Hepatocyte (in vitro differentiated cells): ENCODE measurements around the gene CADPS2. TPM values are rescaled to one million over a fixed set of nuclear protein-coding genes. Genes with fewer than 3 reads are reported as not detected.

ENCODE experiments used
- DNase-seq: peaks from one replicate; pipeline ENCODE4 v3.0.0-alpha.2; 2016; ENCODE audit warnings: low spot score
- H2AFZ ChIP-seq: fragments of 200-600 bp; sonication (generic); 2 replicates; pipeline ENCODE4 v1.6.0; 2016; ENCODE audit warnings: antibody characterized with exemption, mild to moderate bottlenecking
- H3K27ac ChIP-seq: fragments of 200-600 bp; sonication (generic); 2 replicates; pipeline ENCODE4 v1.5.1; 2016; ENCODE audit warnings: mild to moderate bottlenecking
- H3K27me3 ChIP-seq: fragments of 200-600 bp; sonication (generic); 2 replicates; pipeline ENCODE4 v1.6.1; 2016
- H3K36me3 ChIP-seq: fragments of 200-600 bp; sonication (generic); replicated peaks from 2 replicates; pipeline ENCODE4 v1.5.1; 2016; ENCODE audit warnings: low read depth; ENCODE audit not compliant: insufficient read depth
- H3K4me1 ChIP-seq: fragments of 200-600 bp; sonication (generic); 2 replicates; pipeline ENCODE4 v1.5.1; 2016; ENCODE audit warnings: mild to moderate bottlenecking, moderate library complexity; ENCODE audit not compliant: insufficient read depth
- H3K4me2 ChIP-seq: fragments of 200-600 bp; sonication (generic); 2 replicates; pipeline ENCODE4 v1.6.0; 2016
- H3K4me3 ChIP-seq: fragments of 200-600 bp; sonication (generic); 2 replicates; pipeline ENCODE4 v1.5.1; 2016; ENCODE audit warnings: mild to moderate bottlenecking
- H3K79me2 ChIP-seq: fragments of 200-600 bp; sonication (generic); 2 replicates; pipeline ENCODE4 v1.6.0; 2017; ENCODE audit warnings: mild to moderate bottlenecking
- H3K9me2 ChIP-seq: fragments of 200-600 bp; sonication (generic); replicated peaks from 2 replicates; pipeline ENCODE4 v1.6.0; 2017; ENCODE audit warnings: mild to moderate bottlenecking; ENCODE audit not compliant: insufficient read depth
- H3K9me3 ChIP-seq: fragments of 200-600 bp; sonication (generic); 2 replicates; pipeline ENCODE4 v1.5.1; 2016; ENCODE audit warnings: low read depth, mild to moderate bottlenecking
- H4K20me1 ChIP-seq: fragments of 200-600 bp; sonication (generic); 2 replicates; pipeline ENCODE4 v1.6.0; 2016; ENCODE audit warnings: mild to moderate bottlenecking; ENCODE audit not compliant: insufficient read depth, poor library complexity, severe bottlenecking
- EZH2 ChIP-seq: fragments of 200-600 bp; sonication (generic); IDR thresholded peaks from 2 replicates; pipeline ENCODE4 v1.6.1; 2016; ENCODE audit warnings: antibody characterized with exemption, mild to moderate bottlenecking, borderline replicate concordance
- EZH2phosphoT487 ChIP-seq: fragments of 200-600 bp; sonication (generic); IDR thresholded peaks from one replicate; pipeline ENCODE4 v1.6.1; 2018; ENCODE audit warnings: antibody characterized with exemption, mild to moderate bottlenecking, low read depth, moderate library complexity; ENCODE audit not compliant: unreplicated experiment, severe bottlenecking
- WGBS: methylation state at CpG from one replicate; pipeline ENCODE4 v1.1.6; 2016; ENCODE audit warnings: low lambda C conversion rate; ENCODE audit errors: missing lambda C conversion rate; 5-methylcytosine and 5-hydroxymethylcytosine counted together
- polyA plus RNA-seq: library from polyadenylated mRNA; unstranded; fragments of >200 nt; fragmentation: Nextera tagmentation; extraction: Ambion mirVana; gene quantifications from 2 replicates; pipeline ENCODE4 v1.2.1, GENCODE V29; 2016
- total RNA-seq: library from RNA; depleted of rRNA; stranded (reverse); fragments of >200 nt; gene quantifications from 2 replicates; pipeline ENCODE4 v1.2.3, GENCODE V29; 2014
- TF ChIP-seq, protein P1 (sequence below): fragments of 200-600 bp; sonication (generic); IDR thresholded peaks from 2 replicates; pipeline ENCODE4 v1.5.1; 2016; ENCODE audit warnings: antibody characterized with exemption, mild to moderate bottlenecking; ENCODE audit not compliant: poor library complexity

Gene CADPS2
- total and polyA plus RNA-seq, 2 experiments from 2014 or later: 15.7 to 37.4 TPM

- no peaks in the 10 kb centered on the region for H3K27me3 ChIP-seq
- H3K27ac ChIP-seq: no peak overlapping the region
- H3K9me3 ChIP-seq: no peaks in the 10 kb centered on the region
- no peaks in the 10 kb centered on the region for H4K20me1 ChIP-seq
- H3K4me2 ChIP-seq: no peak overlapping the region
- no peaks in the 10 kb centered on the region for H3K4me1 ChIP-seq
- H2AFZ ChIP-seq: no peak overlapping the region
- no peaks in the 10 kb centered on the region for H3K79me2 ChIP-seq
- H3K4me3 ChIP-seq: no peak overlapping the region
- WGBS: 71% methylated on average over 2 of the region's 2 CpGs
- no peak for DNase-seq
- no peaks in the 10 kb centered on the region for H3K9me2 ChIP-seq
- H3K36me3 ChIP-seq: no peaks in the 10 kb centered on the region
- TF ChIP-seq EZH2phosphoT487 (no peak), EZH2 (no peak)
- TF ChIP-seq, protein P1, sequence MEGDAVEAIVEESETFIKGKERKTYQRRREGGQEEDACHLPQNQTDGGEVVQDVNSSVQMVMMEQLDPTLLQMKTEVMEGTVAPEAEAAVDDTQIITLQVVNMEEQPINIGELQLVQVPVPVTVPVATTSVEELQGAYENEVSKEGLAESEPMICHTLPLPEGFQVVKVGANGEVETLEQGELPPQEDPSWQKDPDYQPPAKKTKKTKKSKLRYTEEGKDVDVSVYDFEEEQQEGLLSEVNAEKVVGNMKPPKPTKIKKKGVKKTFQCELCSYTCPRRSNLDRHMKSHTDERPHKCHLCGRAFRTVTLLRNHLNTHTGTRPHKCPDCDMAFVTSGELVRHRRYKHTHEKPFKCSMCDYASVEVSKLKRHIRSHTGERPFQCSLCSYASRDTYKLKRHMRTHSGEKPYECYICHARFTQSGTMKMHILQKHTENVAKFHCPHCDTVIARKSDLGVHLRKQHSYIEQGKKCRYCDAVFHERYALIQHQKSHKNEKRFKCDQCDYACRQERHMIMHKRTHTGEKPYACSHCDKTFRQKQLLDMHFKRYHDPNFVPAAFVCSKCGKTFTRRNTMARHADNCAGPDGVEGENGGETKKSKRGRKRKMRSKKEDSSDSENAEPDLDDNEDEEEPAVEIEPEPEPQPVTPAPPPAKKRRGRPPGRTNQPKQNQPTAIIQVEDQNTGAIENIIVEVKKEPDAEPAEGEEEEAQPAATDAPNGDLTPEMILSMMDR: no peak
Observed at GRCh38 chr7:122694697-122695096, 191.6 kb downstream of the CADPS2 start.

- Histone ChIP-seq H3K27ac (no peak overlapping the region), H3K4me3 (no peak overlapping the region), H4K20me1 (no peaks in the 10 kb centered on the region), H3K9me2 (no peaks in the 10 kb centered on the region), H3K4me2 (no peak overlapping the region), H2AFZ (no peak overlapping the region), H3K4me1 (no peaks in the 10 kb centered on the region), H3K27me3 (no peaks in the 10 kb centered on the region), H3K36me3 (no peaks in the 10 kb centered on the region), H3K9me3 (no peaks in the 10 kb centered on the region), H3K79me2 (no peaks in the 10 kb centered on the region)
- DNase-seq: no peak
- TF ChIP-seq EZH2: no peak
- TF ChIP-seq, protein P1: no peak
- no peak for TF ChIP-seq EZH2phosphoT487
- 91% methylated on average over 3 of the region's 3 CpGs for WGBS
Observed at GRCh38 chr7:122692769-122693309, 193.4 kb downstream of the CADPS2 start.

DNA sequence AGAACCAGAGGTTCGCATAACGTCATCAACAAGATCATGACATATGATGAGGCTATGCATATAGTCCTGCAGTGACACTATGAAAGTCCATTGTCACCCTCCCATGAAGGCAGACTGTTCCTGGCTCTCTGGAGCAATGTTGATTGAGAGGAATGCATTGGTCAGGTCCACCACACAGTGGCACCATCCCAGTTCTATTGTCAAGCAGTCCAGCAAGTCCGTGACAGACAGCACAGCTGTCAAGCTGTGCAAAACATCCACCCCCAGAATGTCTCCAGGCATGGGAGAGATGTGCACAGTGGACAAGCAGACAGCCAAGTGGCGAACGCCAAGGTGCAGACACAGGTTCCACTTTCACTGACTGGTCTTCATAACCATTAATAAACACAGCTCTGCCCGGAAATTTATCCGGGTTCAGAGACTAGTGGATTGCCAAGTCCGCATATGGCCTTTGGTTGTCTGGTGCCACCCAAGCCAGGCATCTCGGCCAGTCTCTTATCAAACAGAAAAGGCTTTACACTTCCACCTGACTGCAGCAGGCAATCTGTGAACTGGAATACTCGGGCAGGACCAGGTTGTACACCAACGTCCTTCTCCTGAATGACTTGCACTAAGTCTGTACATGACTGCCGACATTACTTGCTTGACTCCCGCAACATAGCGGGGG, 194.6 kb downstream of the CADPS2 start:
- Histone ChIP-seq H4K20me1 (no peaks in the 10 kb centered on the region), H3K27me3 (no peaks in the 10 kb centered on the region), H3K4me2 (no peak overlapping the region), H3K79me2 (no peaks in the 10 kb centered on the region), H3K27ac (no peak overlapping the region), H3K4me3 (no peak overlapping the region), H3K4me1 (no peaks in the 10 kb centered on the region), H3K9me3 (no peaks in the 10 kb centered on the region), H3K9me2 (no peaks in the 10 kb centered on the region), H2AFZ (no peak overlapping the region), H3K36me3 (no peaks in the 10 kb centered on the region)
- DNase-seq: no peak
- WGBS: 94% methylated on average over 14 of the region's 14 CpGs
- TF ChIP-seq EZH2: no peak
- no peak for TF ChIP-seq EZH2phosphoT487
- TF ChIP-seq, protein P1: no peak
